DND-41 (cell line): ENCODE results near the gene MAP3K6.

Experiments used
- ATAC-seq: fragments of 200-7000 bp; cut with Tn5 transposase; 3 replicates; pipeline ENCODE4 v1.9.1; 2021; ENCODE audit warnings: low read depth; ENCODE audit not compliant: insufficient read depth
- DNase-seq: peaks from one replicate; pipeline ENCODE4 v3.0.0-alpha.2; 2020
- H2AFZ ChIP-seq: 2 replicates; pipeline ENCODE4 v1.6.0; 2012; ENCODE audit warnings: low read depth, low read length
- H3K27ac ChIP-seq: 2 replicates; pipeline ENCODE4 v1.5.1; 2012; ENCODE audit warnings: low read length, inconsistent platforms
- H3K27me3 ChIP-seq: fragments of 200-600 bp; sonication (generic); 2 replicates; pipeline ENCODE4 v1.6.0; 2012; ENCODE audit warnings: low read length, mild to moderate bottlenecking, inconsistent platforms; ENCODE audit not compliant: insufficient read depth, poor library complexity
- H3K36me3 ChIP-seq: 2 replicates; pipeline ENCODE4 v1.5.1; 2012; ENCODE audit warnings: low read length, inconsistent platforms; ENCODE audit not compliant: insufficient read depth
- H3K4me1 ChIP-seq: 2 replicates; pipeline ENCODE4 v1.5.1; 2012; ENCODE audit warnings: mild to moderate bottlenecking, low read length; ENCODE audit not compliant: insufficient read depth
- H3K4me2 ChIP-seq: 2 replicates; pipeline ENCODE4 v1.6.0; 2012; ENCODE audit warnings: mild to moderate bottlenecking, moderate library complexity, low read length, inconsistent platforms; ENCODE audit not compliant: insufficient read depth
- H3K4me3 ChIP-seq, 2 experiments: fragments of 200-600 bp in 1 of 2; shearing (Covaris generic) in 1 of 2; 2 replicates each; pipeline ENCODE4 v1.5.1; 2012 to 2016; ENCODE audit warnings: inconsistent platforms in 2 of 2, low read length in 2 of 2, mild to moderate bottlenecking in 2 of 2, low read depth in 1 of 2, moderate library complexity in 1 of 2
- H3K79me2 ChIP-seq: 2 replicates; pipeline ENCODE4 v1.6.0; 2012; ENCODE audit warnings: low read length, inconsistent platforms; ENCODE audit not compliant: insufficient read depth
- H3K9ac ChIP-seq: 2 replicates; pipeline ENCODE4 v1.6.0; 2012; ENCODE audit warnings: low read depth, mild to moderate bottlenecking, inconsistent platforms, low read length, moderate library complexity
- H3K9me3 ChIP-seq: 2 replicates; pipeline ENCODE4 v1.5.1; 2012; ENCODE audit warnings: low read length, moderate library complexity, mild to moderate bottlenecking, inconsistent platforms; ENCODE audit not compliant: insufficient read depth, severe bottlenecking
- H4K20me1 ChIP-seq: 2 replicates; pipeline ENCODE4 v1.6.0; 2012; ENCODE audit warnings: low read length; ENCODE audit not compliant: insufficient read depth
- EZH2 ChIP-seq: IDR thresholded peaks from 3 replicates; pipeline ENCODE4 v1.6.1; 2012; ENCODE audit warnings: borderline replicate concordance, low read depth, mild to moderate bottlenecking, moderate library complexity, low read length, inconsistent platforms; ENCODE audit not compliant: severe bottlenecking
- TF ChIP-seq, protein P1 (sequence below): IDR thresholded peaks from 2 replicates; pipeline ENCODE4 v1.5.1; 2012; ENCODE audit warnings: borderline replicate concordance, low read length, moderate library complexity, mild to moderate bottlenecking; ENCODE audit not compliant: poor library complexity, severe bottlenecking; ENCODE audit errors: extremely low read depth

MAP3K6 gene

DNA sequence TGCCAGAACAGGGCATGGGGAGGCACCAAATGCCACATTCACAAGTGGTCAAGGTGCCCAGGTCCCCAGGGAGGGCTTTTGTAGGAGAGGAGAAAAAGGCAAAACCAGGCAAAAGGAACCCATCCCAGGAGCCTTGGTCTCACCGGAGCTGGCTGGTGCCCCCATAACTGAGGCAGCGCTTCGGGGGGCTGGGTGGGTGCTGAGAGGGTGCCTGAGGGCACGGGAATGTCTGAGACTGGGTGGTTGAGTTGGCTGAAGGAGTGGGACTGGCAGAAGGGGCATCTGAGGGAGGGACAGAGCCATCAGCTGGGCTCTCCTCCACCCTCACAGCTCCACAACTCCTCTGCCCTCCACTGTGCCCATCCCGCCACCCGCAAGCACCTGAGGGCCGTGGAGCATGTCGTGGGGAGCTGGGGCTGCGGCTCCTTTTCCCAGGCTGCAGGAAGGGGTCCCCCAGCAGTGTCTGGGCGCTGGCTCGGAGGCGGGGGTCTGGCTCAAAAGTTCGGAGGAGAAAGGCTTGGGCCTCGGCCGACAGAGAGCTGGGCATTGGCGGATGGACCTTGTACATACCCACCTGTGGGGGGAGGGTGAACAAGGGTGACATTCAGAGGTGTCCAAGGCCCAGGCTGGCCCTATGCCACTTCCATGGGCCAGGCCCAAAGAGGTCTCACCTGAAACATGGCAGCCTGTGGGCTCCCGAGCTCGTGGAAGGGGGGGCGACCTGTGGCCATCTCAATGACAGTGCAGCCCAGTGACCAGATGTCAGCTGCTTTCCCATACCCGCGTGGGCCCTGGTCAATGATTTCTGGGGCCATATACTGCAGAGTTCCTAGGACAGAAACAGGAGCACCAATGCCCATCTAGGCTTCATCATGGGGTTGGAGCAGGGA, 8.5 kb downstream of the MAP3K6 start:
- Histone ChIP-seq H3K4me3 (no peak overlapping the region), H3K9me3 (no peaks in the 10 kb centered on the region), H3K4me1 (peaks cover 14% of the 10 kb centered on the region), H2AFZ (no peak overlapping the region), H3K4me2 (peak overlapping the region; percentile 60), H3K27me3 (no peaks in the 10 kb centered on the region), H3K36me3 (no peaks in the 10 kb centered on the region), H3K27ac (no peak overlapping the region), H3K9ac (no peak overlapping the region; the same call in 1 of the 2 replicates), H3K79me2 (no peaks in the 10 kb centered on the region), H4K20me1 (no peaks in the 10 kb centered on the region)
- ATAC-seq (no peak), DNase-seq (no peak)
- no peak for TF ChIP-seq EZH2
- TF ChIP-seq, protein P1, sequence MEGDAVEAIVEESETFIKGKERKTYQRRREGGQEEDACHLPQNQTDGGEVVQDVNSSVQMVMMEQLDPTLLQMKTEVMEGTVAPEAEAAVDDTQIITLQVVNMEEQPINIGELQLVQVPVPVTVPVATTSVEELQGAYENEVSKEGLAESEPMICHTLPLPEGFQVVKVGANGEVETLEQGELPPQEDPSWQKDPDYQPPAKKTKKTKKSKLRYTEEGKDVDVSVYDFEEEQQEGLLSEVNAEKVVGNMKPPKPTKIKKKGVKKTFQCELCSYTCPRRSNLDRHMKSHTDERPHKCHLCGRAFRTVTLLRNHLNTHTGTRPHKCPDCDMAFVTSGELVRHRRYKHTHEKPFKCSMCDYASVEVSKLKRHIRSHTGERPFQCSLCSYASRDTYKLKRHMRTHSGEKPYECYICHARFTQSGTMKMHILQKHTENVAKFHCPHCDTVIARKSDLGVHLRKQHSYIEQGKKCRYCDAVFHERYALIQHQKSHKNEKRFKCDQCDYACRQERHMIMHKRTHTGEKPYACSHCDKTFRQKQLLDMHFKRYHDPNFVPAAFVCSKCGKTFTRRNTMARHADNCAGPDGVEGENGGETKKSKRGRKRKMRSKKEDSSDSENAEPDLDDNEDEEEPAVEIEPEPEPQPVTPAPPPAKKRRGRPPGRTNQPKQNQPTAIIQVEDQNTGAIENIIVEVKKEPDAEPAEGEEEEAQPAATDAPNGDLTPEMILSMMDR: no peak

DNA sequence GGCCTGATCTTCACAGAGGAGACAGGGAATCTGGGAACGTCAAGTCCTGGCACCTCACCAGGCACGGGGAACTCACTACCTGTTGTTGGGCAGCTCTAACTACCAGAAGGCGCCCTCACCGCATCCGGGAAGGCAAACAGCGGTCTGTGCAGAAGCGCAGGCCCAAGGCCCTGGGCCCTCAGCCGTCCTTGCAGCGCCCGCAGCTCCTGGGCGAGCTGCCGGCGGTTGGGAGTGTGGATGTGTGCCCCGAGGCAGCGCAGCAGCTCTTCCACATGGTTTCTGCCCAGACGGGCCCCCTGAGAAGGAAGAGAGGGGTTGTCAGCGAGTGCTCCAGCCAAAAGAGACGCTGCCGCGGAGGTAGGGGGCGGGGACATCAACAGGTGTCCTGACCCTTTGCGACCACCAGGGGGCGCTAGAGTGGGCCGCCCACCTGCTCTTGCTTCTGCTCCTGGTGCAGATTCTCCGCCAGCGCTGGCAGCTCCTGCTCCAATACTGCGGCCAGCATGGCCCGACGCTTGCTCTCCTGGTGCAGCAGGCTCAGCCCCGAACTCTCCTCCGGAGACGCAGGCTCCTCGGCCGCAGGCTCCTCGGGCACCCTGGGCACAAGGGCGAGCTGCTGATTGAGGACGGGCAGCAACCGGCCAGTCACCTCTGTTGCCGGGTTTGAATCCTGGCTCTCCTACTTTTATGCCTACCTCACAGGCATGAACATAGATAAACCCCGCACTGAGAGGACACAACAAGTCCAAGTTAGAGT, 9.3 kb downstream of the MAP3K6 start:
- Histone ChIP-seq H3K27me3 (no peaks in the 10 kb centered on the region), H3K36me3 (no peaks in the 10 kb centered on the region), H3K9ac (peak overlapping the region; percentile 46), H3K4me1 (peaks cover 14% of the 10 kb centered on the region), H2AFZ (peak overlapping the region; percentile 46), H3K27ac (peak overlapping the region; percentile 3; the same call in 1 of the 2 replicates), H3K79me2 (no peaks in the 10 kb centered on the region), H3K4me2 (peak overlapping the region; percentile 60), H3K4me3 (peak overlapping the region in 1 of 2 experiments; percentile 43; a peak in 2 of 4 replicates), H4K20me1 (no peaks in the 10 kb centered on the region), H3K9me3 (no peaks in the 10 kb centered on the region)
- TF ChIP-seq, protein P1: peak; percentile 95
- TF ChIP-seq EZH2: no peak
- ATAC-seq: peak; percentile 87
- DNase-seq: peak; percentile 85

DNA sequence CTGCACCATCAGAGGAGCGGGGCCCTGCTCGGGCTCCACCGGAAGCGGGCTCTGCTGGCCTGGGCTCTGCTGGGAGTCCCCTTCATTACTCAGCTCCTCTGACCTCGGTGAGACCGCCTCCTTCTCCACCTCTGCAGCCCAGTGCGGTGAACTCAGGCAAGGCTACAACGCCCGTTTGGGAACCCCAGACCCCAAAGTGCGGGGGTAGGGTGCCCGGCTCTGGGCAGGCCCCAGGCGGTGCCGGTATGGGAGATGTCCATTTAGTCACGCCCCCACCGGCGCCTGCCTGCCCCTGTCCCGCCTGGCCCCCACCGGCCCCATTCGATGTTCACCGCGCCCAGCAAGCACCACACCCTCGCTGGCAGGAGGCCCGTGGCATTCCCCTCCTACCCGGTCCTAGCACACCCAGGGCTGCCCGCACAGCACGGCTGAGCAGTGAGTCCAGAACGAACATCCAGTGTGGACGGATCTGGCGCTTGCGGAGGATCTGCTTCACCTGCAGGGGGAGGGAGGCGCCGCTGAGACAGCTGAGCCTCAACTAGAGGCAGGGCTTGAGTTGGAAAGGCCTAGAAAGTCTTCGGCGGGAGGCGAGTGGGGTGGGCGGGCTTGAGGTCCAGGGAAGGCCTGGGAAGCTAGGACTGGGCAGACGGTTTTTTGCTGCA, 10.0 kb downstream of the MAP3K6 start:
- Histone ChIP-seq H3K4me1 (peaks cover 14% of the 10 kb centered on the region), H3K79me2 (no peaks in the 10 kb centered on the region), H4K20me1 (no peaks in the 10 kb centered on the region), H3K27ac (peak overlapping the region; percentile 3; the same call in 1 of the 2 replicates), H3K9me3 (no peaks in the 10 kb centered on the region), H2AFZ (peak overlapping the region; percentile 46), H3K36me3 (no peaks in the 10 kb centered on the region), H3K4me2 (peak overlapping the region; percentile 60), H3K4me3 (peak overlapping the region in 1 of 2 experiments; percentile 43; a peak in 2 of 4 replicates), H3K27me3 (no peaks in the 10 kb centered on the region), H3K9ac (peak overlapping the region; percentile 46)
- no peak for TF ChIP-seq EZH2
- TF ChIP-seq, protein P1: no peak
- ATAC-seq (peak; percentile 17), DNase-seq (no peak)
